Measurements from ENCODE around the gene HFE.

Gene HFE

DNA sequence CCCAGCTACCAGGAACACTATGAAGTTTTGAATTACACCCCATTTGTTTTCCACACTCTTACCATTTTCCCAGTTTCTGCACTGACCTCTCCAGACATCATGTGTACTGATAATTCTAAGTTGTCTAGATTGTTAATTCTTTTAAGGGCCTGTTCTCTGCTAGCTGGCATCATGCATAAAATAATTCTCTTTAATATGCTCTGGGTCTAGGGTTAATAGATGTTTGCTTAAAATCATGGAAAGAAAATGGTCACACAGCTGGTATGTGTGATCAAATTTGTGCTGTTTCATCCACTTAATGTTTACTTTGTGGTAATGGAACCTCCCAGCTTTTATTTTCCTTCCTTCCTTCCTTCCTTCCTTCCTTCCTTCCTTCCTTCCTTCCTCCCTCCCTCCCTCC lies 49.1 kb downstream of the HFE start:
- peaks cover 0 to 26% (median 0%) of the 10 kb centered on the region in 10 experiments; a peak in 5 of 20 replicates for H3K4me1 ChIP-seq
- H3K27ac ChIP-seq, result no peak overlapping the region
- H3K4me2 ChIP-seq, result peak overlapping the region in 2 of 11 experiments; percentile 6 to 10; a peak in 2 of 22 replicates
- H3K9me3 ChIP-seq (replicated peaks in 1 of 11), result peaks cover 0 to 4% (median 0%) of the 10 kb centered on the region in 11 experiments; a peak in 1 of 22 replicates
- H3K27me3 ChIP-seq, result no peaks in the 10 kb centered on the region
- peaks cover 0 to 99% (median 35%) of the 10 kb centered on the region in 11 experiments; a peak in 14 of 22 replicates for H4K20me1 ChIP-seq
- no peak overlapping the region for H3K9ac ChIP-seq
- no peak for TF ChIP-seq Cebpa-rat (IDR thresholded peaks at IDR 0.05)
- peaks cover 11 to 97% (median 53%) of the 10 kb centered on the region in 11 experiments; a peak in 18 of 22 replicates for H3K36me3 ChIP-seq
- H3K4me3 ChIP-seq, result no peak overlapping the region

DNA sequence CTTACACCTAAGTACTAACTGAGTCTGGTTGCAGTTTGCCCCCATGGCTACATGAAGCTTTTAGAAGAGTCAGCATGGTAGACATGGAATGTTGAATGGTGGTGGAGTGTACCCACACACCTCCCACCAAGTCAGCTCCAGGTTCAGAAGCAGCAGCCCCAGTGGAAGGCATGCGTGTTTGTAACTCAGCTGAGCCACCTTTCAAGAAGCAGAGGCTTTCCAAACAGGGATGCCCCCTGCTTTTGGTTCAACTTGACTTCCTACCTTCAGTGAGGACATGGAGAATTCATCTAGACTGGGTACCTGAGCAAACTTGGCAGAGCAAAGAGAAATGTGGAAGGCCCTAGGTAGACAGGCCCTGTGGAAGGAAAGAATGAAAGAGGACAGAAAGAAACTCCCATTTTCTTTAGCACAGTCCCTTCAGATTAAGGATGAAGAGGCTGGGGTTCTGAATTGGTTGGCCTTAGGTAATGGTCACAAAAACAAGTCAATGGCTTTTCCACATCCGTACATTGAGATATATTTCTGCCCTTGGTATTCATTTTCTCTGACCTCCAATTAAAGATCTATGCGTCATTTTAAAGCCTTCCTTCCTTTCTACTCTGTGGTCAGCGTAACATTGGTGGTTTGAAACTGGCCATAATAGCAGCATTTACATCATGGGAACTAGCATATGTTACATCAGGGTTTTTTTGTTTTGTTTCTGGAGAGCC lies 53.2 kb downstream of the HFE start:
- peaks cover 0 to 3% (median 0%) of the 10 kb centered on the region in 10 experiments; a peak in 1 of 20 replicates for H3K4me1 ChIP-seq
- no peak overlapping the region for H3K27ac ChIP-seq
- no peak overlapping the region for H3K4me2 ChIP-seq
- peaks cover 0 to 79% (median 10%) of the 10 kb centered on the region in 11 experiments; a peak in 12 of 22 replicates for H4K20me1 ChIP-seq
- H3K36me3 ChIP-seq, result peaks cover 7 to 65% (median 27%) of the 10 kb centered on the region in 11 experiments; a peak in 17 of 22 replicates
- no peak overlapping the region for H3K9ac ChIP-seq
- peaks cover 0 to 4% (median 0%) of the 10 kb centered on the region in 11 experiments; a peak in 2 of 22 replicates for H3K9me3 ChIP-seq (replicated peaks in 1 of 11)
- no peak overlapping the region for H3K4me3 ChIP-seq
- H3K27me3 ChIP-seq, result no peaks in the 10 kb centered on the region
- no peak for TF ChIP-seq Cebpa-rat (IDR thresholded peaks at IDR 0.05)

DNA sequence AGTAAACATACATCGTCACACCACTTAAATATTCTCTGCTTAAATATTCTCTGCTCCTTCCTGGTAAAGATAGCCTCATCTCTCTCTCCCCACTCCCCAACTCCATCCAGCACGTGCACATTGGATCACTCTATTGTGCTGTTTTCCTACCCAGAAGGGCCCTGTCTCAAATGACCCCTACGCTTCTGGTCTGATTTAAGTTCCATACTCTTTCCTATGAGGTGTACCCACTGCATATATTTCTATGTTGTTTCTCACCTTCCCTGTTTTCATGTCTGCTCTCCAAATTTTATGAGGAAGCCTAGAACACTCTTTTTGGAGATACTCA lies 53.7 kb downstream of the HFE start:
- no peak for TF ChIP-seq Cebpa-rat (IDR thresholded peaks at IDR 0.05)

DNA sequence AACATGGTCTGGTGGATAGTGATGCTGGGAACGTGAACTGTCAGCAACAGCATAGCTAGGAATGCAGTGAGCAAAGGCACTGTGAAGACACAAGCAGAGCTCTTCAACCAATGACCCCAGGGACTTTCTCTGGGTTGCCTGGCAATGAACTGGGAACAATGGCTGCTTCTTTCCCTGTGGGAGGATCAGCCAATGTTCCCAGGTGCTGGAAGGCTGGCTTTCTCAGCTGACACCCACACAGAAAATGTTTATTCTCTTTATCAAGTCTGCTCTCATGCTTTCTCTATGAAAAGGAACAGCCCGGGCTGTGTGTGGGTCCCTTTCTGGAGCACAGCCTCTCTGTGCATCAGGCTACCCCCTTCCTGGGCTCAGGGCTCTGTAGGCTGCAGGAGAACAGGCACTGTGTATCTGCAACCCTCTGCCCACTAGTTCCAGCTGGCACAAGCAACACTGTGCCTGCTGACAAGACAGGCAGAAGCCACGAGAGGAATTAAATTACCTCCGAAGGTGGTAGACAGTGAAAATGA lies 54.2 kb downstream of the HFE start:
- peaks cover 7 to 54% (median 21%) of the 10 kb centered on the region in 11 experiments; a peak in 17 of 22 replicates for H3K36me3 ChIP-seq
- no peak for TF ChIP-seq Cebpa-rat (IDR thresholded peaks at IDR 0.05)
- no peak overlapping the region for H3K4me3 ChIP-seq
- H3K27me3 ChIP-seq, result no peaks in the 10 kb centered on the region
- H3K4me2 ChIP-seq, result no peak overlapping the region
- H3K9ac ChIP-seq, result 0 out of 22 replicates have a peak overlapping the region, but pooled peaks of 1 of the 11 experiments have one; percentile 15
- peaks cover 0 to 68% (median 10%) of the 10 kb centered on the region in 11 experiments; a peak in 12 of 22 replicates for H4K20me1 ChIP-seq
- H3K27ac ChIP-seq, result no peak overlapping the region
- no peaks in the 10 kb centered on the region; a peak in 2 of 22 replicates for H3K9me3 ChIP-seq (replicated peaks in 1 of 11)
- no peaks in the 10 kb centered on the region for H3K4me1 ChIP-seq

More for the DNA sequence above, 53.7 kb downstream of the HFE start:
- peaks cover 7 to 59% (median 23%) of the 10 kb centered on the region in 11 experiments; a peak in 17 of 22 replicates for H3K36me3 ChIP-seq
- H3K4me2 ChIP-seq, result no peak overlapping the region
- no peak overlapping the region for H3K4me3 ChIP-seq
- peaks cover 0 to 4% (median 0%) of the 10 kb centered on the region in 11 experiments; a peak in 3 of 22 replicates for H3K9me3 ChIP-seq (replicated peaks in 1 of 11)
- H3K4me1 ChIP-seq, result 0 out of 20 replicates have a peak, but pooled peaks cover 0 to 3% (median 0%) of the 10 kb centered on the region in 10 experiments
- H4K20me1 ChIP-seq, result peaks cover 0 to 73% (median 10%) of the 10 kb centered on the region in 11 experiments; a peak in 12 of 22 replicates
- no peak overlapping the region for H3K9ac ChIP-seq
- no peaks in the 10 kb centered on the region for H3K27me3 ChIP-seq
- H3K27ac ChIP-seq, result no peak overlapping the region

DNA sequence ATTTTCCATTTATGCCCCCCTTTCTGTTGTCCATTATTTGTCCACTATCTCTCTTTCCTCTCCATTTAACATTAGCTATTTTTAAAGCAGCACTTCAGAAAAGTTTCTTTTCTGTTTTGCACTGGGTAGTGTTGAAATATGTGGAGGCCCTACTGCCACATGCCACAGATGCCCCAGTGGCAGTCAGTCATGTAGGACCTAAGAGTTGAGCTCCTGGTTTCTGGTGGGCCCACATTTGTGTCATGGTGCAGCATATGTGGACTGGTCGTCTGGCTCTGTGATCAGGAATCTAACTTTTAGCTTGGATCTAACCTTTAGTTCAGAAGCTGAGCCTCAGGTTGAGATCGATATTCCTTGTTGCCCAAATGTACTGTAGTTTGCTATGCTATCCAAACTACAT lies 54.8 kb downstream of the HFE start:
- no peaks in the 10 kb centered on the region; a peak in 2 of 22 replicates for H3K9me3 ChIP-seq (replicated peaks in 1 of 11)
- no peak overlapping the region for H3K9ac ChIP-seq
- no peak for TF ChIP-seq Cebpa-rat (IDR thresholded peaks at IDR 0.05)
- no peak overlapping the region for H3K27ac ChIP-seq
- H3K36me3 ChIP-seq, result peaks cover 7 to 50% (median 21%) of the 10 kb centered on the region in 11 experiments; a peak in 17 of 22 replicates
- no peak overlapping the region for H3K4me2 ChIP-seq
- H4K20me1 ChIP-seq, result peaks cover 0 to 62% (median 10%) of the 10 kb centered on the region in 11 experiments; a peak in 12 of 22 replicates
- no peak overlapping the region for H3K4me3 ChIP-seq
- no peaks in the 10 kb centered on the region for H3K27me3 ChIP-seq
- no peaks in the 10 kb centered on the region for H3K4me1 ChIP-seq
